Neutrophil (primary cell): ENCODE measurements around the gene ARID5A.
"Not testable (repeated sequence)": the region's sequence is repeated elsewhere in the genome, so short reads cannot be mapped to it uniquely, and the experiment has no call there.

Experiments used
- H3K27ac ChIP-seq: fragments of 200-600 bp; sonication (generic); 2 replicates; pipeline ENCODE4 v1.5.1; 2016; ENCODE audit warnings: mild to moderate bottlenecking, moderate library complexity
- H3K27me3 ChIP-seq: fragments of 200-600 bp; sonication (generic); 2 replicates; pipeline ENCODE4 v1.6.0; 2016; ENCODE audit warnings: mild to moderate bottlenecking
- H3K36me3 ChIP-seq: fragments of 200-600 bp; sonication (generic); 2 replicates; pipeline ENCODE4 v1.5.1; 2017
- H3K4me1 ChIP-seq, 2 experiments: fragments of 200-600 bp in 1 of 2; sonication (generic) in 1 of 2; 1 replicate in 1 of 2; 2 replicates in 1 of 2; pipeline versions ENCODE4 v1.5.1 to v1.6.1; 2013 to 2016; ENCODE audit warnings: low read depth in 1 of 2, low read length in 1 of 2, mild to moderate bottlenecking in 1 of 2, moderate library complexity in 1 of 2; ENCODE audit not compliant: control insufficient read depth in 1 of 2, insufficient read depth in 1 of 2
- H3K4me3 ChIP-seq, 2 experiments: fragments of 200-600 bp in 1 of 2; sonication (generic) in 1 of 2; 1 replicate in 1 of 2; 2 replicates in 1 of 2; pipeline ENCODE4 v1.5.1; 2013 to 2016; ENCODE audit warnings: low read depth in 1 of 2, low read length in 1 of 2, mild to moderate bottlenecking in 1 of 2, moderate library complexity in 1 of 2
- H3K9me3 ChIP-seq: fragments of 200-600 bp; sonication (generic); 2 replicates; pipeline ENCODE4 v1.5.1; 2016
- CTCF ChIP-seq: fragments of 200-600 bp; sonication (generic); IDR thresholded peaks from 2 replicates; pipeline ENCODE4 v1.5.1; 2016; ENCODE audit warnings: antibody characterized with exemption

ARID5A gene

DNA sequence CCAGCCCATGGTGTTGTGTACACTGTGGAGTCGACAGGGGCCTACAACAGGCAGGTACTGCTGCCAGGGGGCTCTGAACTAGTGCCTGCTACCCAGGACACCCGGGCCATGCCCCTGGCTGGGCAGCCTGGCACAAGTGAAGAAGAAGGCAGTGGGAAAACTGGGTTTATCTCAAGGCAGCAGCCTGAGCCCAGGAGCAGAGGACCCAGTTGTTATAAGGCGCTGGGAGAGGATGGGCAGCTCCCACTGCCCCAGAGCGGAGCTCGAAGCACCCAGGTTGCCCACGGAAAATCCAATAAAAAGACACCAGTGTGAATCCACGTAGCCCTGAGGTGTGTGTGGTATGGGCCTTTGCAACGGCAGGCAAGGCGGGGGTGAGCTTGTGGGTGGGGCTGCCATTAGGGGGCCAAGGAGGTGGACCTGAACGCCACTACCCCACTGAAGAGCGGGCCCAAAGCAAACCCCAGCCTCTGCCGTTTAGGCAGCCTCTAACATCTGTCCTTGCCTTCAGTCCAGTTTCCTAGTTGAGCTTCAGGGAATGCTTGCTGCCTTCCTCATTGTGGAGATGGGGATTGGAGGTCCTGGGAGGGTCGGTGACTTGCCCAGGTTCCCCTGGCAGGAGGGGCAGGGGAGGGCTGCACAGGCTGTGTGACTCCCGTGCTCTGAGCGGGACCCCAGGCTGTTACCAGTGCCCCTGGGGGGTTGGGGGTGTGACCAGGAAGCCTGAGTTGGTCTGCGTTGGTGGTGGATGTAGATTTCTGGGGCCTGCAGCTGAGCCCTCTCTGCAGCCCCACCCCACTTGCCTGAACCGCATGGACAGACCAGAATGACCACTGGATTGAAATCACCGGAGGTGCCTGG is 16.0 kb downstream of the ARID5A start:
- peaks cover 5% of the 10 kb centered on the region in 2 experiments for H3K4me1 ChIP-seq
- no peaks in the 10 kb centered on the region for H3K9me3 ChIP-seq
- H3K4me3 ChIP-seq: no peak overlapping the region
- TF ChIP-seq CTCF: no peak
- no peak overlapping the region for H3K27ac ChIP-seq
- H3K36me3 ChIP-seq: peaks cover 64% of the 10 kb centered on the region
- no peaks in the 10 kb centered on the region for H3K27me3 ChIP-seq

- Histone ChIP-seq H3K9me3 (no peaks in the 10 kb centered on the region), H3K36me3 (peaks cover 56% of the 10 kb centered on the region), H3K4me1 (peaks cover 5% of the 10 kb centered on the region in 2 experiments), H3K27me3 (no peaks in the 10 kb centered on the region), H3K27ac (peak overlapping the region; percentile 23), H3K4me3 (no peak overlapping the region)
- no peak for TF ChIP-seq CTCF
Measured at GRCh38 chr2:96553176-96553956, 16.8 kb downstream of the ARID5A start.

DNA sequence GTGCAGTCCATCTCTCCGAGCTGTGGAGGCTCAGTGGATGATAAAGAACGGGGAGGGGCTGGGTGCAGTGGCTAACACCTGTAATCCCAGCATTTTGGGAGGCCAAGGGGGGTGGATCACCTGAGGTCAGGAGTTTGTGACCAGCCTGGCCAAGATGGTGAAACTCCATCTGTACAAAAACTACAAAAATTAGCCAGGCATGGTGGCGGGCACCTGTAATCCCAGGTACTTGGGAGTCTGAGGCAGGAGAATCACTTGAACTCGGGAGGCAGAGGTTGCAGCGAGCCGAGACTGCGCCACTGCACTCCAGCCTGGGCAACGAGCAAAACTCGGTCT is 17.4 kb downstream of the ARID5A start:
- not testable (repeated sequence) for H3K9me3 ChIP-seq, H3K4me3 ChIP-seq, H3K4me1 ChIP-seq, H3K27me3 ChIP-seq
- Histone ChIP-seq H3K27ac (peak overlapping the region; percentile 23), H3K36me3 (peaks cover 50% of the 10 kb centered on the region)

DNA sequence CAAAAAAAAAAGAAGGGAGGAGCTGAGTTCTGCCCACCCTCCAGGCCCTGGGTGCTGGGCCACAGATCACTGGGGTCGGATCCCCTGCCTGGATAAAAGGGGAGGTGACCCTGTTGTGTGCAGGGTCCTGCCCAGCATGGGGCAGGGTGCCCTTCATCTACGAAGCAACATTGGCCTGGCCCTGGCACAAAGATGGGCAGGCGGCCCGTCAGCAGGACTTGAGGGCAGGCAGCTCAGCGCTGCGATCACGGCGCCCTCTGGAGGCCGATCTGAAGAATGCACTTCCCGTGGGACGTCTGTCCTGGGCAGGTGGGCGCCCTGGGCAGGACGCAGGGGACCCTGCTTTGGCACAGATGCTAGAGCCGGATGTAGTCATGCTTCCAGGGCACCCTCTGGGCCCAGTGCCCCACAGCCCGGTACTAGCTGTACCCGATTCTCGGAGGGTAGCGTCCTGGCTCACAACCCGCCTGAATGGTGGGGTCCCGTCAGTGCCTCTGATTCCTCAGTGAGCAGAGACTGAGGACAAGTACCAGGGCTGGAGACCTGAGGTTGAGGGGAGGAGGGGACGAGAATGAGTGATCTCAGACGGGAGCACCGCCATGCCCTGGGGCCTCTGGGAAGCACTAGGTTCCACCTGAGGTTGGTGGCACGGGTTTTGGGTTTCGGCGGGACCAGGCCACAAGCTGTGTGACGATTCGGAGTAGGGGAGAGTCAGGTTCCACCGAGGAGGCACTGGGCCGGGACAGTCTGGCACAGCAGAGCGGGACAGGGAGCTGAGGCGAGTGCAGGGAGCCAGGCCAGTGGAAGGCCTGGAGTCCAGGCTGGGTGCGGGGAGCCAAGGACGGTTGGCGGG is 18.0 kb downstream of the ARID5A start:
- peaks cover 5% of the 10 kb centered on the region in 2 experiments for H3K4me1 ChIP-seq
- H3K4me3 ChIP-seq: no peak overlapping the region
- H3K27me3 ChIP-seq: no peaks in the 10 kb centered on the region
- peak overlapping the region; percentile 23 for H3K27ac ChIP-seq
- TF ChIP-seq CTCF: peak; percentile 90
- no peaks in the 10 kb centered on the region for H3K9me3 ChIP-seq
- H3K36me3 ChIP-seq: peaks cover 45% of the 10 kb centered on the region

GRCh38 chr2:96555146-96555610 is 18.6 kb downstream of the ARID5A start:
- TF ChIP-seq CTCF: no peak
- Histone ChIP-seq H3K27me3 (no peaks in the 10 kb centered on the region), H3K9me3 (no peaks in the 10 kb centered on the region)

More at GRCh38 chr2:96555146-96555610, 18.6 kb downstream of the ARID5A start:
- Histone ChIP-seq H3K36me3 (peaks cover 38% of the 10 kb centered on the region), H3K4me1 (peaks cover 5% of the 10 kb centered on the region in 2 experiments), H3K27ac (no peak overlapping the region), H3K4me3 (no peak overlapping the region)
